Measurements from ENCODE around the gene PHF1.

Gene PHF1

DNA sequence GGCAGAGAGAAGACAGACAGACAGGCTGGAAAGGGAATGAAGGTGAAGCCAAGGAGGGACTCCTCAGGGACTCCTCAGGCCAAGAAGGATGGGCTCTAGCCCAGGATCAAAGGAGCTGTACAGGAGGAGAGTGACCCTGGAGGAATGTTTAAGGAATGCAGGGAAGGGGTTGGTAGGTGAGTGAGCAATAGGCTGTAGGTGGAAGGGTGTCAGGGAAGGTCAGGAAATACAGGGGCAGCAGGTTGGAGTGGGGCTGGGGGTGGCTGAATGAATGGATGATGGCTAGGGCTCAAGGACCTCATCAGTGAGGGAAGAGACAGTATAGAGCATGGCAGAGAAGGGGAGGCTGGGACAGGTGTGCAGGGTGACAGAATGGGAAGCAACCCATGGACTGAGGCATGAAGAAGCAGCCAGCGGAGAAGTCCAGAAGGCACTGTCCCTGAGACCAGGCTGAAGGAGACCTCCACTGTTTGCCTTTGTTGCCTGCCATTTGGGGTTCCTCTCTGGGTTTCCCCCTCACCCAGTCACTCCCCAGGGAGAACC is 22.3 kb downstream of the PHF1 start:
- DNase-seq, result no peak

DNA sequence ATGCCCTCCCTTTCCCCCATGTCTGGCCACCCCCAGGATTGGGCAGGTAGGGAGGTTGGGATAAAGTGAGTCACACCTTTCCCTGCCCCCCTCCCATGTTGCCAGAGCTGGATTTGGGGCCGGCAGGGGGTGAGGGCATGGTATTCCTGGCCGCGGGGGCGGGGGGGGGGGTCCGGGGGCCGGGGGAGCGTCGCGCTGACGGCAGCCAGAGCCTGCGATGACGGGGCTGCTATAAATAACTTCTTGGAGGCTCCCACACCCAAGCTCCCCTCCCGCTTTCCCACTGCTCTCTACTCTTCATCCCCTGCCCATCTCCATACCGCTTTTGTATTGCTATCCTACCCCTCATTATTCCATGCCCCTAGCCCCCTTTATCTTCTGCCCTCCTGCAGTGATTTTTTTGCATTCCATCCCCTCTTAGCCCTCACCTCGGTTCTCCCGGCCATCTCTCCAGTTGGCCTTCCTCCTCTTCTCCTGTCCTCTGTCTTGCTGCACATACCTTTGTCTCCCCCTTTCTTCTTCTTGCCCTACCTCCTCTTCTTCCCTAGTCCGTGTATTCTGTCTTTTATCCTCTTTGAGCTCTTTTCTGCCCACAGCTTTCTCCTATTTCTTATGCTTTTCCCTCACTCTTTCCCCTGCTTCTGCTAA is 22.9 kb downstream of the PHF1 start:
- DNase-seq, result no peak

DNA sequence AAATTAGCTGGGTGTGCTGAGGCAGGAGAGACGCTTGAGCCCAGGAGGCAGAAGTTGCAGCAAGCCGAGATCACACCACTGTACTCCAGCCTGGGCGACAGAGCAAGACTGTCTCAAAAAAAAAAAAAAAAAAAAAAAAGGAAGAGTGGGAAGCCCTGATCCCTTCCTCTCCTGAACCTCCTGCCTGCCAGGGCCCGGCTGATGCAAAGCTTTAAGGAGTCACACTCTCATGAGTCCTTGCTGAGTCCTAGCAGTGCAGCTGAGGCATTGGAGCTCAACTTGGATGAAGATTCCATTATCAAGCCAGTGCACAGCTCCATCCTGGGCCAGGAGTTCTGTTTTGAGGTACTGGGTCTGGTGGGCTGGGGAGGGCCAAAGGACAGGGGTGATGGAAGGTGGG is 24.1 kb downstream of the PHF1 start:
- no peak for DNase-seq

DNA sequence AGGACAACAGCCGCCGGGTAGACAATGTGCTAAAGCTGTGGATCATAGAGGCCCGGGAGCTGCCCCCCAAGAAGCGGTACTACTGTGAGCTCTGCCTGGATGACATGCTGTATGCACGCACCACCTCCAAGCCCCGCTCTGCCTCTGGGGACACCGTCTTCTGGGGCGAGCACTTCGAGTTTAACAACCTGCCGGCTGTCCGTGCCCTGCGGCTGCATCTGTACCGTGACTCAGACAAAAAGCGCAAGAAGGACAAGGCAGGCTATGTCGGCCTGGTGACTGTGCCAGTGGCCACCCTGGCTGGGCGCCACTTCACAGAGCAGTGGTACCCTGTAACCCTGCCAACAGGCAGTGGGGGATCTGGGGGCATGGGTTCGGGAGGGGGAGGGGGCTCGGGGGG is 26.9 kb downstream of the PHF1 start:
- DNase-seq, result no peak

DNA sequence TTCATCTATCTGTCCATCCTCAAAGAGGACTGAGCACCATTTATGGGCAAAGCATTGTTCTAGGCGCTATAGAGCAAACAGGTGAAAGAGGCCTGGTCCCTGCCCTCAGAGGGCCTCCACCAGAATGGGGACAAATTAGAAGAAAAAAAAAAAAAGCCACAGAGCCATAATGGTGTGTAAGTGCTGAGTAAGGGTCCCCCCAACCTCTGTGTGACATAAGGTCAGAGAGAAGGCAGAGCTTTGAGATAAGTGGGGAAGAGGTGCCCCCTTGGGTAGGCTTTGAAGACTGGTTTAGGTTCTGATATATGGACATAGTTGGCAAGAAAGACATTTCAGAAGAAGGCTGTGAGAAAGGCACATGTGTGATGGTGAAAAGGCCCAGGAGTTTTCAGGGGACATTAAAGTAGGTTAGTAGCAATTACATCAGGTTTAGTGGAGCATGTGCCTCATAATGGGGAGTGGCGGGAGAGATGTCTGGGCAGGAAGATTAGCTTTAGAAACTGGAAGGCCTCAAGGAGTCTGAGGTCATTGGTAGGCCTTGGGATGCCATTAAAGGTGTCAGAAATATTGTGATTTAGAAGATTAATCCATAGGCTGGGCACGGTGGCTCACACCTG is 28.3 kb downstream of the PHF1 start:
- DNase-seq, result no peak

DNA sequence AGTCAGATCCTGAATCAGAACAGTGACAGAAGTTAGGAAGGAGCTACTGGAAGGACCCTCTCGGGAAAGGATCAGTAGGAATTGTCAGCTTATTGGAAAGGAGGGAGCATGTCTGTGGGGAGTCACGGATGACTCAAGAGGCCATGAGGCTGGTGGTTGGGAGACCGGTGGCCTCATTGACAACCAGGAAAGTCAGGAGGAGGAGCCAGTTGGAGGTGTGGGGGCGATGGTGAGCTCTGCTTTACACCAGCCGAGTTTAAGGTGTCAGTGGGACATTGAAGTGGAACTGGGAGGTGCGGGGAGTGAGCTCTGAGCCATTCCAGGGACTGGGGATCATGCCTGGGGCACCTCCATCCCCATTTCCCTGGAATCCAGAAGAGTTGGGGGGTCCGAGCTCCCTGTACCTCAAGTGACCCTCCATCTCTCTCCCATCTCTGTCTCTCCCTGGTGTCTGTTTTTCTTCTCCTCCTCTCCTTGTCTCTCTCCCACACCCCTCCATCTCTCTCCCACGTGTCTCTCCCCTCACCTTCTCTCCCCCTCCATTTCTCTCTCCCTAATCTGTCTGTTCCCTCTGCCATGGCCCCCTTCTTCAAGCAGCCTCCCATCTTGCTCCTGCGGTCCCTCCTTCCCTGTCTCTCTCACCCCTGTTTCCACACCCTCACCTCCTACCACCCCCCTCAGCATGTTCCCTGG is 29.3 kb downstream of the PHF1 start:
- peak; percentile 24 for DNase-seq

DNA sequence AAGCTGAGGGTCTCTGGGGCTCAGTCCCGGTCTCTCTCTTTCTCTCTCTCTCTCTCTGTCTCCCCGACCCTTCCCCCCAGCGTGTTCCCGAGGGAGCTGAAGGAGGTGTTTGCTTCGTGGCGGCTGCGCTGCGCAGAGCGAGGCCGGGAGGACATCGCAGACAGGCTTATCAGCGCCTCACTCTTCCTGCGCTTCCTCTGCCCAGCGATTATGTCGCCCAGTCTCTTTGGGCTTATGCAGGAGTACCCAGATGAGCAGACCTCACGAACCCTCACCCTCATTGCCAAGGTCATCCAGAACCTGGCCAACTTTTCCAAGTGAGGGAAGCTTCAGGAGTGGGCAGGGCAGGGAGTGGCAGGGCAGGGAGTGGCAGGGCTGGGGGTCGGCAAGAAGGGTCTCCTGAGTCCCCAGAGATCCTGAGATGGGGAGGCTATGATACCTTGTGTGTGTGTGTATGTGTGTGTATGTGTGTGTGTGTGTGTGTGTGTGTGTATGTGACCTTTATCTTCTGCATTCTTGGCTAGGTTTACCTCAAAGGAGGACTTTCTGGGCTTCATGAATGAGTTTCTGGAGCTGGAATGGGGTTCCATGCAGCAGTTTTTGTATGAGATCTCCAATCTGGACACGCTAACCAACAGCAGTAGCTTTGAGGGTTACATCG is 30.0 kb downstream of the PHF1 start:
- no peak for DNase-seq

DNA sequence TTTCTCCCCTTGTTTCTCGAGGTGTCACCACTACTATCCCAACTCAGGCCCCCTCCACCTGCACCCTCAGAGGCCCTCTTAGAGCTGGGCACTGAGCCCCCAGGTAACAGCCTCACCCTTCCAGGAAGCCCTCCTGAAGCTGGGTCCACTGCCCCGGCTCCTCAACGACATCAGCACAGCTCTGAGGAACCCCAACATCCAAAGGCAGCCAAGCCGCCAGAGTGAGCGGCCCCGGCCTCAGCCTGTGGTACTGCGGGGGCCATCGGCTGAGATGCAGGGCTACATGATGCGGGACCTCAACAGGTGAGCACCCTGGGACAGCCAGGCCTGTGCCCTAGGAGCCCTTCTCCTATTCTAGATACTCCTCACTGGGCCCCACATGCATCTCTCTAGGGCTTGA is 30.6 kb downstream of the PHF1 start:
- DNase-seq, result no peak

DNA sequence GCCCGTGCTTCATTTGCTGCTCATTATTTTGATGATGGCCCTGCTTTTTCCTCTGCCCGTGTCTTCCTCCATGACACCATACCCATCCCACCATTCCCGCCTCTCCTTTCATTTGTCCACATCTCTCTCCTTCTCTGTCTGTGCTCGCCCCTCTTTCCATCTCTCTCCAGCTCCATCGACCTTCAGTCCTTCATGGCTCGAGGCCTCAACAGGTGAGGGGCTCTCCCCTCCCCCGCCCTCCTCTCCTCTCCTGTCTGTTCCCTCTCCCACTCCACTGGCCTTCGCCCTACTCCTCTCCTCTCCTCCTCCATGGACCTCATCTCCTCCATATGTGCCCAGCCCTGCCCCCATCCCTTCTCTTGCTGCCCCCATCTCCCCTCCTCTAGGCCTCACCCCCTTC is 31.5 kb downstream of the PHF1 start:
- no peak for DNase-seq

DNA sequence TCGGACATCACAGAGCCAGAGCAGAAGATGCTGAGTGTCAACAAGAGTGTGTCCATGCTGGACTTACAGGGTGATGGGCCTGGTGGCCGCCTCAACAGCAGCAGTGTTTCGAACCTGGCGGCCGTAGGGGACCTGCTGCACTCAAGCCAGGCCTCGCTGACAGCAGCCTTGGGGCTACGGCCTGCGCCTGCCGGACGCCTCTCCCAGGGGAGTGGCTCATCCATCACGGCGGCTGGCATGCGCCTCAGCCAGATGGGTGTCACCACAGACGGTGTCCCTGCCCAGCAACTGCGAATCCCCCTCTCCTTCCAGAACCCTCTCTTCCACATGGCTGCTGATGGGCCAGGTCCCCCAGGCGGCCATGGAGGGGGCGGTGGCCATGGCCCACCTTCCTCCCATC is 32.2 kb downstream of the PHF1 start:
- no peak for DNase-seq

DNA sequence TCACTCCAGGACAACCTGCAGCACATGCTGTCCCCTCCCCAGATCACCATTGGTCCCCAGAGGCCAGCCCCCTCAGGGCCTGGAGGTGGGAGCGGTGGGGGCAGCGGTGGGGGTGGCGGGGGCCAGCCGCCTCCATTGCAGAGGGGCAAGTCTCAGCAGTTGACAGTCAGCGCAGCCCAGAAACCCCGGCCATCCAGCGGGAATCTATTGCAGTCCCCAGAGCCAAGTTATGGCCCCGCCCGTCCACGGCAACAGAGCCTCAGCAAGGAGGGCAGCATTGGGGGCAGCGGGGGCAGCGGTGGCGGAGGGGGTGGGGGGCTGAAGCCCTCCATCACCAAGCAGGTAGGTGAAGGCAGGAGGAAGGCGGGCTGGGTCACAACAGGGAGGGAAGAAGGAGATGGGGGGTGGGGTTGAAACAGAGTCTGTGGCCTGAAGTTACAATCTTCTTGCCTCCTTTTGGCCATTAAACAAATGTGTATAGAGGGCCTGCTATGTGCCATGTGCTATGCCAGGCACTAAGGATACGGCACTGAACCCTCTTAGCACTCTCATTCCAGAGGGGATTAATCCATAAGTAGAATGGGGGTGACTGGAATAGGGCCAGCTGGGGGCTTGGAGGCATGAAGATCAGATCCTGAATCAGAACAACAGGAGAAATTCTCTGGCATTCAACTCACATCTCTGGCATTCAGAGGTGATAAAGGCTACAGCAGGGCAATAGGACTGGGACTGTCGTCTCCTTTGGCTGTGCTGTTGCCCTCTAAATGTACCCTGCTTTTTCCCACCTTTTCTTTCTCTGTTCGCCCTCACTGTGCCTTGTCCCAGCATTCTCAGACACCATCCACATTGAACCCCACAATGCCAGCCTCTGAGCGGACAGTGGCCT is 33.0 kb downstream of the PHF1 start:
- DNase-seq, result no peak

DNA sequence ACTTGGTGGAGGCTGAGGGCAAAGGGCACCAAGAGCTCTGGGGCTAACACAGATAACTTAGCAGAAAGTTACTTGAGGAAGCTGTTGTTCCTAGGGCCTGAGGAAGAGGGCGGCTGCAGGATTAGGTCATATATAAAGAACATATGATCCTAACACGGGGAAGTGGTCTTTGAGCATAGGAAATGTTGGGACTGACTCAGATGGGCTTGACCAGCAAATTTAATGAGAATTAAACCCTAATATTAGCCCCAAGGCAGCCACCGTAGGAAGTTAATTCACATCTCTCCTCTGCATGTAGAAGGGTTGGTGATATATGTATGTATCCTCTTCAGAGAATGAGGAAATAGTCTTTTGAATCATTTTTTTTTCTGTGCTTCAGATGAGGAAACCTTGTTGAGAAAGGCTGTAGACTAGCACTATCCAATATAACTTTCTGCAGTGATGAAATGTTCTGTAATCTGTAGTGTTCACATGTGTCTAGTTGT is 34.3 kb downstream of the PHF1 start:
- no peak for DNase-seq

DNA sequence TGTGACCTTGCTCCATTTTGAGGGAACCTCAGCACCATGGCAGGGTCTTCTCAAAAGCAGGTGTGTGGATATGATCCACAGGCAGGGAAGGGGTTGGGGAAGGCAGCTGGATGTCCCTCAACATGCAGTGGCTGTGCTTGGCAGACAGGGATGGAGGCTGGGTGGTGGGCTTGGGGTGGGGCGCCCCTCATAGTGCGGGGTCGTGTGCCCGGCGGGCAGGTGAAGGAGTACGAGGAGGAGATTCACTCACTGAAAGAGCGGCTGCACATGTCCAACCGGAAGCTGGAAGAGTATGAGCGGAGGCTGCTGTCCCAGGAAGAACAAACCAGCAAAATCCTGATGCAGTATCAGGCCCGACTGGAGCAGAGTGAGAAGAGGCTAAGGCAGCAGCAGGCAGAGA is 35.5 kb downstream of the PHF1 start:
- DNase-seq, result no peak

DNA sequence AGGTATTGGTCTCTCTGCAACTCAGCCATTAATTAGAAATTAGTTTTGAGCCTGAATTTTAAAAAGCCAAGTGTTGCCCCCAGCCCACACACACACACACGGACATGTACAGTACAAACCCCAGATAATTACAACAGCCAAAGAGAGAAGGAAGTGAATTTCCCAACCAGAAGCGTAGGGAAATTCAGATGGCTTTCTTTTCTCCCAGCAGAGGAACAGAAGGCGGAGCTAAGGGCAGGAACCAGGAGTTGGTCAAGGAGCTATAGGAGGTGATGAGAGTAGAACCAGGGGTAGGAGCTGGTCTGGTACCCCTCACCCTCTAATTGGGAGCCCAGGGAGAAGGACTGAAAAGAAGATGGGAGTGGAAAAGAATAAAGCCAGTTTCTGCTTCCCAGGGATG is 39.6 kb downstream of the PHF1 start:
- DNase-seq, result no peak

DNA sequence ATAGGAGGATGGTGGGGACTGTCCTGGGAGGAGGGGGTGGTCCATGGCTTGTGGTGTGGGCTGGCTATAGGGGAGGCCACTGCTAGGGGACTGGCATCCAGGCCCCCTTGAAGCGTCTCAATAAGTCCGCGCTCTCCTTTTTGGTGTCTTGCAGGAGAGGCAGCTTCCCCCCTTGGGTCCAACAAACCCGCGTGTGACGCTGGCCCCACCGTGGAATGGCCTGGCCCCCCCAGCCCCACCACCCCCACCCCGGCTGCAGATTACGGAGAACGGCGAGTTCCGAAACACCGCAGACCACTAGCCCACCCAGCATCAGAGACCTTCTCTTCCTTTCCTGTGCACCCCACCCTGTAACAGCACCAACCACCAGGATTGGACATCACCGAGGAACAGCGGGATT is 40.8 kb downstream of the PHF1 start:
- DNase-seq, result no peak

DNA sequence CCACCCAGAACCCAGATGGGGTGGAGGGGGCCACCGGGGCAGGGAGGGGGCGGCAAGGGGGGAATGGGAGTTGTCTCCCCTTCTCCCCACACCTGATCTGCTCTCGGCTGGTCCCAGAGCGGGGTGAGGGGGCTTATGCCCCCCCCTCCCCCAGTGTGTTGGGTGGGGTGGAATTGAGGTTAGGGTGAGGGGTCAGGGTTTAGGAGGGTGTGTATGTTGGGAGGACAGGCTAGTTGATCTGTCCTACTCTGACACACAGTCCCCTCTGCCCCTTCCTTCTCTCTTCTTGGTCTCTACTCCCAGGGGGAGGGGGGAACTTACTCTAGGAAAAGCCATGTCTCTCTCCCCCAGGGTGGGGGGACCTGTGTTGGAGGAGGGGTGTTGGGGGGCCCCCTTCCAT is 41.7 kb downstream of the PHF1 start:
- no peak for DNase-seq

DNA sequence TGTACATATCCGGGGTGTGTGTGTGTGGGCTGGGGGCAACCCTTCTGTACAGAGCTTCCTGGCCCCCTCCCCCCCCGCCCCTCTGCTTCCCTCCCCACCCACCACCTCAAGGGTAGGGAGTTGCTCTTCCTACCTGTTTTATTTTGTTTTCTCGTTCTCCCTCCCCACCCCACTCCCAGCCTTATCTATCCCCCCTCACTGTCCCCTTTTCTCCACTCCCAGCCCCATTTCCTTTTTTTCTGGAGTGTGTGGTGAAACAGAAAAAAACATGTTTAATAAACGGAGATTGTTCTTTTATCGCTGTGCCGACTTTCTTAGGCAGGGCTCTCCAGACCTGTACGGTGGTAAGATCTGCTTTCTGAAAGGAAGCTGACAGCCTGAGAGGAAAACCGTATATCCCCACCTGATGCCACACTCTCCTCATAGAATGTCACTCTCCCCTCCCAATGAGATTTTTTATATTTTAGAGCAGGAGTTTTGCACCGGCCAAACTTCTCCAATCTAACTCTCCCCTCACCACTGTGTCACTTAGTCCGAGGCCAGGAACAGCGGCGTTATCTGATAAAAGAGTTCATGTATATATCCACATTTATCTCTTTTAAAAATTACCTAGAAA is 42.7 kb downstream of the PHF1 start:
- no peak for DNase-seq

DNA sequence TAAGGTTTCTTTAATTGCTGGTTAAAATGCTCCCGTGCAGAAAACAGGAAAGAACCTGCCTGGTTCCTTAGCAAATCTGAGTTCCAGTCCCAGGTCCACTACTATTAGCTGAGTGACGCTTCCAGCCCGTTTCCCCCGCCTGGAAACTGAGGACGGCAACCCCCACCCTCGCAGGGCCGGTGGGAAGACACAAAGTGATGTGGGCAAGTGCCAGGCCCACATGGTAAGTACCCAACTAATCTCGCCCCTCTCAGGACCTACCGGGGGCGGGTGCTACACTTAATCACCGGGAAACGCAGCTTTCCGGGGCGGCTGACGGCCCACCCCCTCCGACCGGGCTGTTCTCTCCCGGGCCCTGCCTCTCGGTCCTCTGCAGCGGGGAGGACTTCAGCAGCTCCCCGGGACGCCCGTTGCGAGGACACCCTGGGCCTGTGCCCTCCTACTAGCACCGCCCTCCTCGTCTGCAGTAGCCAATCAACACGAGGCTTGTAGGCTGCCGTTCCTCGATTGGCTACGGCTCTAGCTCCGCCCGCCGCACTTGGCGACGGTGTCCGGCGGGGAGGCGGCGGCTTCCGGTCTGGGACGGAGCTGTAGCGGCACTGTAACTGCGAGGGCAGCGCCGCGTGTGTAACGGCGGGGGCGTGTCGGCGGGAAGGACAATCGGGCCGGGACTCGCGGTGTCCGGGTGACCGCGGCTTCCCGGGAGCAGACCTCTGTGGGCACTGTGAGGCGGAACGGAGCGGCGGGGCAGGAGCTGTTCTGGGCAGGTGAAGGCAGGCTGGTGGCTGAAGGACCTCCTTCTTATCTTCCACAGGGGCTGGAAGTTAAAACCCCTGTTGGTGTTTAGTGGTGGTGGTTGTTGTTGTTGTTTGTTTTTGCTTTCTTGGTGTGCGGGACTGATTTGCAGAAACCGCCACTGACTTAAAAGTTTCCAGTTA is 43.5 kb downstream of the PHF1 start, which contains the start of gene ZBTB9:
Gene ZBTB9, plus strand, starts transcription at position 568 of the 938 bp plus-strand sequence. CDS start 525 bp downstream, outside the sequence.
- DNase-seq, result peak; percentile 99

DNA sequence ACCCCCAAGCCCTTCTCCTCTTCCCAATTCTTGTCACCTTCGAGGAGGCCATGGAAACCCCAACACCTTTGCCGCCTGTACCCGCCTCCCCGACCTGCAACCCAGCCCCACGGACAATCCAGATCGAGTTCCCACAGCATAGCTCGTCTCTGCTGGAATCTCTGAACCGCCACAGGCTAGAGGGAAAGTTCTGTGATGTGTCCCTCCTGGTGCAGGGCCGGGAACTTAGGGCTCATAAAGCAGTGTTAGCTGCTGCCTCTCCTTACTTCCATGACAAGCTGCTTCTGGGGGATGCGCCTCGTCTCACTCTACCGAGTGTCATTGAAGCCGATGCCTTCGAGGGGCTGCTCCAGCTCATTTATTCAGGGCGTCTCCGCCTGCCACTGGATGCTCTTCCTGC is 44.2 kb downstream of the PHF1 start:
- DNase-seq, result no peak

DNA sequence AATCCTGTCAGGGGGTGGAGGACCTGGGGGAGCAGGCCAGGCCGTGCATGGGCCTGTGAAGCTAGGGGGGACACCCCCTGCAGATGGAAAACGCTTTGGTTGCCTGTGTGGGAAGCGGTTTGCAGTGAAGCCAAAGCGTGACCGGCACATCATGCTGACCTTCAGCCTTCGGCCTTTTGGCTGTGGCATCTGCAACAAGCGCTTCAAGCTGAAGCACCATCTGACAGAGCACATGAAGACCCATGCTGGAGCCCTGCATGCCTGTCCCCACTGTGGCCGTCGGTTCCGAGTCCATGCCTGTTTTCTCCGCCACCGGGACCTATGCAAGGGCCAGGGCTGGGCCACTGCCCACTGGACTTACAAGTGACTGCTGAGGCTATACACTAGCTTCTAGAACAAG is 45.3 kb downstream of the PHF1 start:
- DNase-seq, result no peak

DNA sequence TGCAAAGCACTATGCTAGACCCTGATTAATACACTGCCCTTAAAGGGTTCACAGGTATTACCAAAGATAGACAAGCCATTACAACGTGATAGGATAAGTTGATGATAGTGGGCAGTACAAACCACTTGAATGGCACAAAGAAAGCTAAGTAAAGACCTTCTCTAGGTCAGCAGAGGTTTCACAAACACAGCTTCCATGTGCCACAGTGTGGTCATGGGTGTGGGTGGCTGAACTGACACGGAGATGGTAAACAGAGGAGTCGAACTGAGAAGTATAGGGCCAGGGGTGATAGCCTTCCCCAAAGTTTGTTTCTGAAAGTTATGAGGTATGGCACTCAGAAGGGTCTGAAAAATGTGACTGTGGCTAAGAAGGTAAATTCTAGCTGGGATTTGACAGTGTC is 47.9 kb downstream of the PHF1 start:
- DNase-seq, result no peak

All from NCI-H82 (cell line).